ENCODE measurements around the gene KCNK2.
"Not testable (repeated sequence)": the region's sequence is repeated elsewhere in the genome, so short reads cannot be mapped to it uniquely, and the experiment has no call there.

KCNK2 gene

DNA sequence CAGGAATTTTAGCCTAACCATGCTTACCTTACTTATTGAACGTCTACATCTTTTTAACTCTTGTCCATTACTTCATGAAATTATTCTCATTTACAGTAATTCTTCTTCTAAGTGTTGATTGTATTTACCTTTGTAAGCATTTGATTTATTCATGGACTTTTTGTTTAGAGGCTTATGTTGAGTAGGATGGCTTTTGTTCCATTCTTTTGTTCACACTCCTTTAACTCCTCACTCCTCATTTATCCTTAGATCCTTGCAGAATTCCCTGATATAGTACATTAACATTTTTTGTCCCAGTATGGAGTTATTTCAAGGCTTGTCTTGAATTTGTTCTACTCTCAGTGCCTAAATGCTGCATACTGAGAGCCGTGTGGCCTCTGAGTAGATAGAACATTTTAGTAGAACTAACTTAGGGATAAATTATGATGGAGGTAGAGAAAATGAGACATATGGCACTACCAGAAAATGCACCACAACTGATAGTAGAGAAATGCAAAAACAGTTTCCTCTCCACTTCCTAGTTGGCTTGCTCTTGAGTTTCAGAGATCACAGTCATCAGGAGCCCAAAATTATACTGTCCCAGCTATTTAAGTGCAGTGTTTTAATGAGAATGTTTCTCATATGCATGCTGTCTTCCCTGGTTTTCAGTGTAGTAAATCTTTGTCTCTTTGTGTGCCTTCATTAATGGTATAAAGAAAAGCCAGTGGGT lies 69.5 kb downstream of the KCNK2 start:
- Histone ChIP-seq H3K4me3 (ENCODE audit: low read length in 2 of 2) (no peak overlapping the region), H3K27me3 (ENCODE audit: control insufficient read depth in 1 of 2, insufficient read depth in 2 of 2, low read length in 2 of 2) (no peaks in the 10 kb centered on the region), H3K27ac (ENCODE audit: low read length) (no peak overlapping the region), H3K36me3 (ENCODE audit: control insufficient read depth in 2 of 2, insufficient read depth in 2 of 2, low read length in 2 of 2) (no peaks in the 10 kb centered on the region), H3K9me3 (ENCODE audit: control insufficient read depth in 2 of 2, low read length in 2 of 2) (no peaks in the 10 kb centered on the region), H3K9ac (ENCODE audit: low read length in 2 of 2) (no peak overlapping the region), H3K4me1 (ENCODE audit: control insufficient read depth, insufficient read depth, low read length) (no peaks in the 10 kb centered on the region)

DNA sequence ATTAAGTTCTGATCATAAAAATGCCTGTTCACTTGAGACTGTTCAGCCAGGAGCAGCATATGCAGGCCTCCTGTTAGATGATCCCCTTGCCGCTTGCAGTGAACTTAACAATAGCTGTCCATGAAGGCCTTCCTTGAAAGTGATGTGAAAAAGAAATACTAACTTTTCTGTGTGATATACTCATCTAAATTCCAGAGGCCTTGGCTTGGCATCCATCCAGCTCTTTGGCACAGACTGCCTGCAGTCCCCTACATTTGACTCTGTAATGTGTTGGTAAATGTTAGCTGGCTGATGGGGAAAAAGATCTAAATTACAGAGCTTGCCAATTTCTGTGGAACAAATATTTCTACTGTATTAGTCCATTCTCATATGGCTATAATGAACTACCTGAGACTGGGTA lies 73.7 kb downstream of the KCNK2 start:
- H3K9me3 ChIP-seq (ENCODE audit: control insufficient read depth in 2 of 2, low read length in 2 of 2), result no peaks in the 10 kb centered on the region

DNA sequence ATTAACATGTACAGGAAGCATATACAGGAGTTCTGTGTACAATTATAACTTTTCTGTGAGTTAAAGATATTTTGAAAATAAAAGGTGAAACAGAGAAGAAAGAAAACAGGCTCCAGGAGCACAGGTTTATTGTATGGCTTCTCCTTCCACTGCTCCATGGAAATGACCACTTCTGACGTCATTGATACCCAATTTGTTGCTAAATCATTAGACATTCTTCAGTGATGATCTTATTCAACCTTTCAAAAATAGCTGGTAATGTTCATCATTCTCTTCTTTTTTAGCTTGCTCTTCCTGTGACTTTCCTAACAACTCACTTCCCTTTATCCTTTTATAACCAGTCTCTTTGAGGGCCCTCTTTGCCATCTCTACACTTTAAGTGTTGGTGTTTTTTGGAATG lies 77.8 kb downstream of the KCNK2 start:
- Histone ChIP-seq H3K4me3 (ENCODE audit: low read length in 2 of 2) (no peak overlapping the region), H3K4me1 (ENCODE audit: control insufficient read depth, insufficient read depth, low read length) (no peaks in the 10 kb centered on the region), H3K27ac (ENCODE audit: low read length) (no peak overlapping the region), H3K27me3 (ENCODE audit: control insufficient read depth in 1 of 2, insufficient read depth in 2 of 2, low read length in 2 of 2) (no peaks in the 10 kb centered on the region), H3K36me3 (ENCODE audit: control insufficient read depth in 2 of 2, insufficient read depth in 2 of 2, low read length in 2 of 2) (no peaks in the 10 kb centered on the region), H3K9ac (ENCODE audit: low read length in 2 of 2) (no peak overlapping the region), H3K9me3 (ENCODE audit: control insufficient read depth in 2 of 2, low read length in 2 of 2) (peaks cover 0 to 3% of the 10 kb centered on the region in 2 donors)

More for the DNA sequence above, 73.7 kb downstream of the KCNK2 start:
- H3K27me3 ChIP-seq (ENCODE audit: control insufficient read depth in 1 of 2, insufficient read depth in 2 of 2, low read length in 2 of 2), result no peaks in the 10 kb centered on the region
- H3K27ac ChIP-seq (ENCODE audit: low read length), result no peak overlapping the region
- H3K9ac ChIP-seq (ENCODE audit: low read length in 2 of 2), result no peak overlapping the region
- no peaks in the 10 kb centered on the region for H3K4me1 ChIP-seq (ENCODE audit: control insufficient read depth, insufficient read depth, low read length)
- H3K36me3 ChIP-seq (ENCODE audit: control insufficient read depth in 2 of 2, insufficient read depth in 2 of 2, low read length in 2 of 2), result no peaks in the 10 kb centered on the region
- H3K4me3 ChIP-seq (ENCODE audit: low read length in 2 of 2), result no peak overlapping the region

DNA sequence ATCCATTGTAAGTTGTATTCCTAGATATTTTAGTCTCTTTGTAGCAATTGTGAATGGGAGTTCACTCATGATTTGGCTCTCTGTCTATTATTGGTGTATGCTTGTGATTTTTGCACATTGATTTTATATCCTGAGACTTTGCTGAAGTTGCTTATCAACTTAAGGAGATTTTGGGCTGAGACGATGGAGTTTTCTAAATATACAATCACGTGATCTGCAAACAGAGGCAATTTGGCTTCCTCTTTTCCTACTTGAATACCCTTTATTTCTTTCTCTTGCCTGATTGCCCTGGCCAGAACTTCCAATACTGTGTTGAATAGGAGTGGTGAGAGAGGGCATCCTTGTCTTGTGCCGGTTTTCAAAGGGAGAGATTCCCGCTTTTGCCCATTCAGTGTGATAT lies 80.6 kb downstream of the KCNK2 start:
- not testable (repeated sequence) for H3K4me1 ChIP-seq (ENCODE audit: control insufficient read depth, insufficient read depth, low read length); H3K9me3 ChIP-seq (ENCODE audit: control insufficient read depth in 2 of 2, low read length in 2 of 2); H3K4me3 ChIP-seq (ENCODE audit: low read length in 2 of 2); H3K27ac ChIP-seq (ENCODE audit: low read length); H3K27me3 ChIP-seq (ENCODE audit: control insufficient read depth in 1 of 2, insufficient read depth in 2 of 2, low read length in 2 of 2); H3K9ac ChIP-seq (ENCODE audit: low read length in 2 of 2); H3K36me3 ChIP-seq (ENCODE audit: control insufficient read depth in 2 of 2, insufficient read depth in 2 of 2, low read length in 2 of 2)

DNA sequence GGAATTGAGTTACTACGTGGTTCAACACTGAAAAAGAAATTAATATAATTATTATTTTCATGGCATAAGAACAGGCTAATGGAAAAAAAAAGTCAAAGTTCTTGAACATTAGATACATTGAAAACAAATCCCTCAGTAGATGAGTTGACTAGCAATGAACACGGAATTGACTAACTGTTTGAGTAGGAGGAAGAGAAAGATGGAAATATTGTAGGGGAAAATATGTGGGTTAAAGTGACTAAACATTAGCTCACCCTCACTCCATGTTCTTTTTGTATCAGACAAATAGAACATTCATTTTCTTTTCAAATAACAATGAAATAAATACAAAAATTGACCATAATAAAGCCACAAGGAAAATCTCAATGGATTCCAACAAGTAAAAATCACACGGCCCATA lies 84.3 kb downstream of the KCNK2 start:
- H3K27ac ChIP-seq (ENCODE audit: low read length), result no peak overlapping the region
- H3K27me3 ChIP-seq (ENCODE audit: control insufficient read depth in 1 of 2, insufficient read depth in 2 of 2, low read length in 2 of 2), result no peaks in the 10 kb centered on the region
- H3K9ac ChIP-seq (ENCODE audit: low read length in 2 of 2), result no peak overlapping the region
- no peaks in the 10 kb centered on the region for H3K4me1 ChIP-seq (ENCODE audit: control insufficient read depth, insufficient read depth, low read length)
- peaks cover 0 to 3% of the 10 kb centered on the region in 2 donors for H3K9me3 ChIP-seq (ENCODE audit: control insufficient read depth in 2 of 2, low read length in 2 of 2)
- no peak overlapping the region for H3K4me3 ChIP-seq (ENCODE audit: low read length in 2 of 2)
- H3K36me3 ChIP-seq (ENCODE audit: control insufficient read depth in 2 of 2, insufficient read depth in 2 of 2, low read length in 2 of 2), result no peaks in the 10 kb centered on the region

DNA sequence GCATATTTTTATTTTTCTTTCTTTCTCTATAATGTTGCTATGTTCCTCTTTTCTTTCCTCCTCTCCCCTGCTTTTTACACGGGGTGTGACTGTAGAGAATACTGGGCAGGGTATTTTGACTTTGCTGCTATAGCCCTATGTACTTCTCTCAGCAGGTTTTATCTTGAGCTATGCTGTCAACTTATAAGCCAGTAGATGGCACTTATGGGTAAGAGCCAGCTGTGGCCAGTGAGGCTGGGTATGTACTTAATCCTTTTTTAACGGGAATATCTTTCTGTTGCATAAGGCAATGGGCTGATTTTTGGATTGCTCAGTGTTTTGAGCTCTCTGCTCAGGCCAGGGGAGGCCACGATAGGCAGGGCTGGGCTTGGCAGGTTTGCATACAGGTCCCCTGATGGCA lies 99.0 kb downstream of the KCNK2 start:
- Histone ChIP-seq H3K27me3 (ENCODE audit: control insufficient read depth in 1 of 2, insufficient read depth in 2 of 2, low read length in 2 of 2) (no peaks in the 10 kb centered on the region), H3K4me1 (ENCODE audit: control insufficient read depth, insufficient read depth, low read length) (no peaks in the 10 kb centered on the region), H3K9ac (ENCODE audit: low read length in 2 of 2) (no peak overlapping the region), H3K9me3 (ENCODE audit: control insufficient read depth in 2 of 2, low read length in 2 of 2) (peaks cover 0 to 11% of the 10 kb centered on the region in 2 donors), H3K36me3 (ENCODE audit: control insufficient read depth in 2 of 2, insufficient read depth in 2 of 2, low read length in 2 of 2) (no peaks in the 10 kb centered on the region), H3K4me3 (ENCODE audit: low read length in 2 of 2) (no peak overlapping the region), H3K27ac (ENCODE audit: low read length) (no peak overlapping the region)

DNA sequence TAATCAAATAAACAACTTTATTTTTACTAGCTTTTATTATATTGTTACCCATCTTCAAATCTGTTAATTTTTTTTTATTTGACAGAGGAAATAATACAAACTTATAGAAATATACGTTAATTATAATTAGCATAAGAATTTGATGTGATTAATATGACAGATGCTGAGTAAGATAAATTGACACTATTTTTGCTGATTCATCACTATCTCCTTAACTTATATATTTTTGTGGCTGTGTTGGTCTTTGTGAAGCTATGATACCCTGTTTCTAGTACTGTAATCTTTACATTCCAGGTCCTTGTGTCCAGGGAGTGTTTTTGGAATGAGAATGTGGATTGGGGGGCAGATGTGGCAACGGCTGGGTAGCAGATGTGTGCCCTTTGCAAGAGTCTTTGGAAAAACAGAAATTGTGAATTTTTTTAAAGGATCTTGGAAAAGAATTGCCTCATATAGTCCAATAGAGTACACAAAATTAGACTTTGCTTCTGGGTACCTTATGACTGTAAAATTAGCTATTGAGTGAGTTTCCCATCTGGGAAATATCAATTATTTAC lies 102.6 kb downstream of the KCNK2 start:
- Histone ChIP-seq H3K4me3 (ENCODE audit: low read length in 2 of 2) (no peak overlapping the region), H3K9me3 (ENCODE audit: control insufficient read depth in 2 of 2, low read length in 2 of 2) (peaks cover 0 to 11% of the 10 kb centered on the region in 2 donors), H3K9ac (ENCODE audit: low read length in 2 of 2) (no peak overlapping the region), H3K27ac (ENCODE audit: low read length) (no peak overlapping the region), H3K4me1 (ENCODE audit: control insufficient read depth, insufficient read depth, low read length) (no peaks in the 10 kb centered on the region), H3K27me3 (ENCODE audit: control insufficient read depth in 1 of 2, insufficient read depth in 2 of 2, low read length in 2 of 2) (no peaks in the 10 kb centered on the region), H3K36me3 (ENCODE audit: control insufficient read depth in 2 of 2, insufficient read depth in 2 of 2, low read length in 2 of 2) (no peaks in the 10 kb centered on the region)

DNA sequence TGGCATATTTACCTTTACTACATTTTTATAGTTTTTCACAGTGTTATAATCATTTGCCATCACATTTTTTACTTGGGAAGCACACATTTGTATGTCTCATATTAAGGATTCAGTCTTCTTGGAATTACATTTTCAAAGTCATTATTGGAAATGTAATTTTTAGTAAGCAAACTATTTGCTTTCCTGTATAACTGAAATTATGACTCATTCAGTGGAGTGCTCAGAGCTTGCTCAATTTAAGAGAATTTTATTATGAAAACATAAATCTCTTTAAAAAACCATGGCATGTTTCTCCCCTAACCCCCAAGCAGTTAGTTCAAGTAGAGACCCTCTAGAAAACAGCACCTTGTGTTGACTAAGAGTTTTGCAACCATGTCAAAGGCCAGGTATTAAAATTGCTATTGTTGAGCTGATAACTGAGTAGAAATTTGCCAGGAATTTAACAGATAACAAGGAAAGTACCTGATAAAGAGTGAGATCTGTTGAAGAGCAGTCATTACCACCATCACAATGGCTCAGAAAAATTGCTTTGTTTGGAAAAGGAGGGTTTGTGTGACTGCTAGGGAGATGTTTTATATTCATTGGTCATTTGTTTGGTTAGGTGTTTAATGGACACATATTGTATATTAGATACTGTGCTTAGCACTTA lies 105.9 kb downstream of the KCNK2 start:
- Histone ChIP-seq H3K9ac (ENCODE audit: low read length in 2 of 2) (no peak overlapping the region), H3K4me3 (ENCODE audit: low read length in 2 of 2) (no peak overlapping the region), H3K36me3 (ENCODE audit: control insufficient read depth in 2 of 2, insufficient read depth in 2 of 2, low read length in 2 of 2) (no peaks in the 10 kb centered on the region), H3K9me3 (ENCODE audit: control insufficient read depth in 2 of 2, low read length in 2 of 2) (no peaks in the 10 kb centered on the region), H3K4me1 (ENCODE audit: control insufficient read depth, insufficient read depth, low read length) (no peaks in the 10 kb centered on the region), H3K27me3 (ENCODE audit: control insufficient read depth in 1 of 2, insufficient read depth in 2 of 2, low read length in 2 of 2) (no peaks in the 10 kb centered on the region), H3K27ac (ENCODE audit: low read length) (no peak overlapping the region)

DNA sequence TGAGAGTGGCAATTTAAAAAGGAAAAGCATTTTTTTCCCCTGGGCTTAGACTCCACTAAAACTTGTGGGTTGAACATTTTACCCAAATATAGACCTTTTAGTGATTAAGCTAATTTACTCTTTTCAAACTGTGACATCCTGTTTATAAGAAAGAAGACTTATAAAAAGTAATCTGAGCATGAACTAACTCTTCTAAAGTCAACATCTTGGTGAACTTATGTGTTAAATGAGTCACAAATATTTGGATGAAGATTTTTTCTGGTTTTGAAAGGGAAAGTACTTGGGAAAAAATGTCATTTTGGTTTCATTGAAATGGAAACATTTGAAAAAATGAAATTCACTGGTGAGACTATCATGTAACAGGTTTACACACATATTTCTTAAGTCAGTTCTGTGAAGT lies 109.8 kb downstream of the KCNK2 start:
- Histone ChIP-seq H3K36me3 (ENCODE audit: control insufficient read depth in 2 of 2, insufficient read depth in 2 of 2, low read length in 2 of 2) (no peaks in the 10 kb centered on the region), H3K27ac (ENCODE audit: low read length) (no peak overlapping the region), H3K27me3 (ENCODE audit: control insufficient read depth in 1 of 2, insufficient read depth in 2 of 2, low read length in 2 of 2) (no peaks in the 10 kb centered on the region), H3K9ac (ENCODE audit: low read length in 2 of 2) (no peak overlapping the region), H3K4me3 (ENCODE audit: low read length in 2 of 2) (no peak overlapping the region), H3K9me3 (ENCODE audit: control insufficient read depth in 2 of 2, low read length in 2 of 2) (no peaks in the 10 kb centered on the region), H3K4me1 (ENCODE audit: control insufficient read depth, insufficient read depth, low read length) (no peaks in the 10 kb centered on the region)

DNA sequence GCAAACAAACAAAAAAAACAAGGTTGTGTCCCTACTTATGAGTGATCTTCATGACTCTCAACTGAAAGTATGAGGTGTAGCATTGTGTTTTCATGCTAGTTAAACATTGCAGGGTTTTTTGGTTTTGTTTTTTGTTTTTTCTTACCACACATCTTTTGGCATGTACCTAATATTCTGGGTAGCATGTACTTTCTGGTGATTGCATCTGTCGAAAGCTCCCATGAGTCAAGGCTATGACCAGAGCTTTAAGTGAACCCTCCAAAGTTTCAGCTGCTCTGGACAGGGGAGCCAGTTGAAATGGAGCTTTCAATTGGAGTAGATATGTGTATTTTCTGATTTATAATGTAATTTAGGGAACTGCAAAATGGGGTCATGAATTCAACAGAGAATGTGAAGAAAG lies 115.5 kb downstream of the KCNK2 start:
- no peak overlapping the region for H3K27ac ChIP-seq (ENCODE audit: low read length)
- H3K4me3 ChIP-seq (ENCODE audit: low read length in 2 of 2), result no peak overlapping the region
- H3K36me3 ChIP-seq (ENCODE audit: control insufficient read depth in 2 of 2, insufficient read depth in 2 of 2, low read length in 2 of 2), result no peaks in the 10 kb centered on the region
- no peaks in the 10 kb centered on the region for H3K27me3 ChIP-seq (ENCODE audit: control insufficient read depth in 1 of 2, insufficient read depth in 2 of 2, low read length in 2 of 2)
- no peaks in the 10 kb centered on the region for H3K4me1 ChIP-seq (ENCODE audit: control insufficient read depth, insufficient read depth, low read length)
- no peaks in the 10 kb centered on the region for H3K9me3 ChIP-seq (ENCODE audit: control insufficient read depth in 2 of 2, low read length in 2 of 2)
- no peak overlapping the region for H3K9ac ChIP-seq (ENCODE audit: low read length in 2 of 2)

DNA sequence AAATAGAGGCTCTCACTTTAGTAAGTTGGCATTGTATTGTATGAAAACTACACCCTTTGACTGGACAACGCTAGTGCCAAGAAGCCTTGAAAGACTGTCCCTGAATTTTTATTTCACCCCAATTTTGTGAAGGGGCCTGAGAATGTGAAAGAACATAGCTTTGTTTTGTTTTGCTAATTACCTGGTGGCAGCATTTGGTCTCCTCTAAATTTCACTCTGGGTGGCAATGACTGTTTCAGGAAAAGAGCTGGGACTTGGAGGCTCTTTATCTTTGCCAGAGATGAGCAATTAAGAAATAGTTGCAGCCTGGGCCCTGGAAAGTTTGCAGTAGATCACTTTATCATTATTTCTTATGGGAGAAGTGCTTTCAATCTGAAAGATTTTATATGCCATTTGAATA lies 117.6 kb downstream of the KCNK2 start:
- H3K9ac ChIP-seq (ENCODE audit: low read length in 2 of 2), result no peak overlapping the region

More for the DNA sequence above, 117.6 kb downstream of the KCNK2 start:
- Histone ChIP-seq H3K27me3 (ENCODE audit: control insufficient read depth in 1 of 2, insufficient read depth in 2 of 2, low read length in 2 of 2) (no peaks in the 10 kb centered on the region), H3K4me3 (ENCODE audit: low read length in 2 of 2) (no peak overlapping the region), H3K4me1 (ENCODE audit: control insufficient read depth, insufficient read depth, low read length) (no peaks in the 10 kb centered on the region), H3K27ac (ENCODE audit: low read length) (no peak overlapping the region), H3K36me3 (ENCODE audit: control insufficient read depth in 2 of 2, insufficient read depth in 2 of 2, low read length in 2 of 2) (no peaks in the 10 kb centered on the region), H3K9me3 (ENCODE audit: control insufficient read depth in 2 of 2, low read length in 2 of 2) (no peaks in the 10 kb centered on the region)

All from stomach smooth muscle (tissue), 2 donors.